HL-60 (cell line): ENCODE measurements around the gene CEP57.

ENCODE experiments used
- CTCF ChIP-seq: IDR thresholded peaks from one replicate; pipeline ENCODE4 v1.5.1; 2011; ENCODE audit warnings: low read length, control low read depth, inconsistent platforms; ENCODE audit not compliant: insufficient read depth
- GABPA ChIP-seq: IDR thresholded peaks from 2 replicates; pipeline ENCODE4 v1.6.1; 2012; ENCODE audit warnings: low read depth
- POLR2AphosphoS5 ChIP-seq: IDR thresholded peaks from 2 replicates; pipeline ENCODE4 v1.6.1; 2012; ENCODE audit warnings: low read depth
- REST ChIP-seq: IDR thresholded peaks from 2 replicates; pipeline ENCODE4 v1.6.1; 2012; ENCODE audit warnings: low read depth; ENCODE audit not compliant: insufficient replicate concordance

- TF ChIP-seq CTCF (no peak), POLR2AphosphoS5 (no peak), GABPA (no peak), REST (no peak)
Measured at GRCh38 chr11:95780544-95780943, 9.8 kb upstream of the CEP57 start.
